Endodermal cell (in vitro differentiated cells): ENCODE results near the gene SNX5. TPM values are rescaled to one million over a fixed set of nuclear protein-coding genes. Genes with fewer than 3 reads are reported as not detected.

Source experiments
- DNase-seq: peaks from one replicate; pipeline ENCODE4 v3.0.0-alpha.2; 2017
- H3K27ac ChIP-seq: 2 replicates; pipeline ENCODE4 v1.5.1; 2013; ENCODE audit warnings: mild to moderate bottlenecking, low read depth, low read length, moderate library complexity
- H3K27me3 ChIP-seq: 2 replicates; pipeline ENCODE4 v1.6.1; 2013; ENCODE audit warnings: mild to moderate bottlenecking, low read length, moderate library complexity; ENCODE audit not compliant: insufficient read depth, control insufficient read depth, poor library complexity, severe bottlenecking
- H3K36me3 ChIP-seq: 2 replicates; pipeline ENCODE4 v1.7.0; 2013; ENCODE audit warnings: mild to moderate bottlenecking, low read length, moderate library complexity; ENCODE audit not compliant: control insufficient read depth, insufficient read depth
- H3K4me1 ChIP-seq: one replicate; pipeline ENCODE4 v1.7.0; 2013; ENCODE audit warnings: low read length; ENCODE audit not compliant: control insufficient read depth, insufficient read depth
- H3K4me3 ChIP-seq: 2 replicates; pipeline ENCODE4 v1.5.1; 2013; ENCODE audit warnings: mild to moderate bottlenecking, low read length, moderate library complexity
- H3K9ac ChIP-seq: 2 replicates; pipeline ENCODE4 v1.6.1; 2013; ENCODE audit warnings: mild to moderate bottlenecking, low read length, moderate library complexity; ENCODE audit not compliant: poor library complexity, severe bottlenecking; ENCODE audit errors: extremely low read depth
- H3K9me3 ChIP-seq: 2 replicates; pipeline ENCODE4 v1.6.1; 2013; ENCODE audit warnings: mild to moderate bottlenecking, low read length, moderate library complexity; ENCODE audit not compliant: control insufficient read depth
- H3K27ac Mint-ChIP-seq: 2 replicates; pipeline ENCODE4 v1.8.0; 2020; ENCODE audit warnings: mixed read lengths
- H3K27me3 Mint-ChIP-seq: 2 replicates; pipeline ENCODE4 v1.8.0; 2021; ENCODE audit warnings: mild to moderate bottlenecking, mixed read lengths; ENCODE audit not compliant: insufficient read depth
- H3K36me3 Mint-ChIP-seq: 2 replicates; pipeline ENCODE4 v1.8.0; 2020; ENCODE audit warnings: low read depth, mixed read lengths
- H3K4me1 Mint-ChIP-seq: 2 replicates; pipeline ENCODE4 v1.8.0; 2020; ENCODE audit warnings: mixed read lengths
- H3K4me3 Mint-ChIP-seq: 2 replicates; pipeline ENCODE4 v1.8.0; 2020; ENCODE audit warnings: mild to moderate bottlenecking, moderate library complexity, mixed read lengths
- H3K9me3 Mint-ChIP-seq: 2 replicates; pipeline ENCODE4 v1.8.0; 2020; ENCODE audit warnings: mild to moderate bottlenecking, mixed read lengths
- WGBS, 2 experiments: methylation state at CpG; one replicate each; pipeline versions ENCODE4 v1.1.5 to v1.1.7; 2013; ENCODE audit warnings: missing lambda C conversion rate in 2 of 2, mixed read lengths in 1 of 2; ENCODE audit not compliant: insufficient coverage in 1 of 2, insufficient read length in 1 of 2; 5-methylcytosine and 5-hydroxymethylcytosine counted together
- total RNA-seq, 2 donors: library from RNA; stranded (reverse); fragmentation: NEBNext Ultra II Directional in 1 of 2; extraction: Animal tissue kit (Norgen Biotek cat#: 25700) in 1 of 2; gene quantifications; 2 replicates in 1 of 2; 3 replicates in 1 of 2; pipeline ENCODE4 v1.2.1, GENCODE V29; 2021
- TF ChIP-seq, protein P1 (sequence below): fragments of 200-600 bp; sonication (generic); conservative IDR thresholded peaks from 2 replicates; pipeline ENCODE4 v1.5.0; 2021; ENCODE audit warnings: antibody characterized with exemption, mild to moderate bottlenecking

SNX5 gene
- total RNA-seq, 2 donors from 2014 or later, result 170 to 171 TPM

DNA sequence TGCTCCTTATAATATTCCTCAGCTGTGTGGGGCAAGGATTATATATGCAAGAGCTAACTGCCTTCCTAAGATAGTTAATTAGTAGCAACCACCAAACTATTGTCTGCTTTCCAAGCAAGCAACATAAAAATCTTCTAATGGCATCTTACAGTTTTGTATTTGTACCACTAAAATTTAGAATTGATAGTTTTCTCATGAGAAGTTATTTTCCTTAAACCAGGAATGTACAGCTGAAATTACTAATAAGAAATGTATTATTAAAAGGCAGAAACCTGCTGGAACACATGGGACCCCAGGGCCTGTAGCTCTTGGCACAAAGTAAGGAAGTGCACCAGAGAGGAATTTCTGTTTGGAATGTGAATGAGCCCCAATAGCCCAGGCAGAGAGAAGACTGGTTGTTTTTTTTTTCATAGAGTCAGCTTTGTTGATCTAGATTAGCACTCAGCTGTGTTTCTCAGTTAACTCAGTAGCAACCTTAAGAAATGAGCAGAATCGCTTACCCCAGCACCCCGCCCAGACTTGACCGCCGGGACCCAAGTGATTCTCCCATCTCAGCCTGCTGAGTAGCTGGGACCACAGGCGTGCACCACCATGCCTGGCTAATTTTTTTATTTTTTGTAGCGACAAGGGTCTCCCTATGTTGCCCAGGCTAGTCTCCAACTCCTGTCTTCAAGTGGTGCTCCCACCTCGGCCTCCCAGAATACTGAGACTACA is 2.9 kb upstream of the SNX5 start:
- Mint-ChIP-seq H3K36me3 (peaks cover 32% of the 10 kb centered on the region), H3K9me3 (no peaks in the 10 kb centered on the region), H3K4me3 (peak overlapping the region; percentile 95), H3K27ac (peak overlapping the region; percentile 92), H3K27me3 (no peaks in the 10 kb centered on the region), H3K4me1 (peaks cover 33% of the 10 kb centered on the region)
- peaks cover 3% of the 10 kb centered on the region for H3K4me1 ChIP-seq
- no peaks in the 10 kb centered on the region for H3K9me3 ChIP-seq
- peak overlapping the region; percentile 99 for H3K9ac ChIP-seq
- TF ChIP-seq, protein P1, sequence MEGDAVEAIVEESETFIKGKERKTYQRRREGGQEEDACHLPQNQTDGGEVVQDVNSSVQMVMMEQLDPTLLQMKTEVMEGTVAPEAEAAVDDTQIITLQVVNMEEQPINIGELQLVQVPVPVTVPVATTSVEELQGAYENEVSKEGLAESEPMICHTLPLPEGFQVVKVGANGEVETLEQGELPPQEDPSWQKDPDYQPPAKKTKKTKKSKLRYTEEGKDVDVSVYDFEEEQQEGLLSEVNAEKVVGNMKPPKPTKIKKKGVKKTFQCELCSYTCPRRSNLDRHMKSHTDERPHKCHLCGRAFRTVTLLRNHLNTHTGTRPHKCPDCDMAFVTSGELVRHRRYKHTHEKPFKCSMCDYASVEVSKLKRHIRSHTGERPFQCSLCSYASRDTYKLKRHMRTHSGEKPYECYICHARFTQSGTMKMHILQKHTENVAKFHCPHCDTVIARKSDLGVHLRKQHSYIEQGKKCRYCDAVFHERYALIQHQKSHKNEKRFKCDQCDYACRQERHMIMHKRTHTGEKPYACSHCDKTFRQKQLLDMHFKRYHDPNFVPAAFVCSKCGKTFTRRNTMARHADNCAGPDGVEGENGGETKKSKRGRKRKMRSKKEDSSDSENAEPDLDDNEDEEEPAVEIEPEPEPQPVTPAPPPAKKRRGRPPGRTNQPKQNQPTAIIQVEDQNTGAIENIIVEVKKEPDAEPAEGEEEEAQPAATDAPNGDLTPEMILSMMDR, result no peak
- H3K36me3 ChIP-seq, result peaks cover 26% of the 10 kb centered on the region
- WGBS, 2 experiments, result 14 to 27% methylated on average over 6 to 7 of the region's 7 CpGs
- DNase-seq, result peak; percentile 59
- peak overlapping the region; percentile 91 for H3K4me3 ChIP-seq
- no peaks in the 10 kb centered on the region for H3K27me3 ChIP-seq
- H3K27ac ChIP-seq, result peak overlapping the region; percentile 3

DNA sequence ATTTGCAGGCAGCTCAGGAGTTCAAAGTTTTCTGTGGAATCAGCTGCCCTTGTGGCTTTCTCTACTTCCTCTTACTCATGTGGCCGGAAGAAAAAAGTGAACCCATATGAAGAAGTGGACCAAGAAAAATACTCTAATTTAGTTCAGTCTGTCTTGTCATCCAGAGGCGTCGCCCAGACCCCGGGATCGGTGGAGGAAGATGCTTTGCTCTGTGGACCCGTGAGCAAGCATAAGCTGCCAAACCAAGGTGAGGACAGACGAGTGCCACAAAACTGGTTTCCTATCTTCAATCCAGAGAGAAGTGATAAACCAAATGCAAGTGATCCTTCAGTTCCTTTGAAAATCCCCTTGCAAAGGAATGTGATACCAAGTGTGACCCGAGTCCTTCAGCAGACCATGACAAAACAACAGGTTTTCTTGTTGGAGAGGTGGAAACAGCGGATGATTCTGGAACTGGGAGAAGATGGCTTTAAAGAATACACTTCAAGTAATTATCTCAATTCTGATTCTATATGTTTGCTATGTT is 1.4 kb upstream of the SNX5 start:
- H3K36me3 Mint-ChIP-seq, result peaks cover 29% of the 10 kb centered on the region
- peaks cover 6% of the 10 kb centered on the region for H3K4me1 ChIP-seq
- H3K9me3 Mint-ChIP-seq, result no peaks in the 10 kb centered on the region
- 2 to 3% methylated on average over 6 to 8 of the region's 9 CpGs for WGBS, 2 experiments
- H3K4me3 Mint-ChIP-seq, result peak overlapping the region; percentile 95
- H3K9me3 ChIP-seq, result no peaks in the 10 kb centered on the region
- DNase-seq, result peak; percentile 65
- no peak overlapping the region for H3K27ac ChIP-seq
- H3K27ac Mint-ChIP-seq, result peak overlapping the region; percentile 99
- H3K27me3 ChIP-seq, result no peaks in the 10 kb centered on the region
- peaks cover 19% of the 10 kb centered on the region for H3K36me3 ChIP-seq
- H3K27me3 Mint-ChIP-seq, result no peaks in the 10 kb centered on the region
- H3K9ac ChIP-seq, result peak overlapping the region; percentile 99
- TF ChIP-seq, protein P1, result no peak
- H3K4me3 ChIP-seq, result peak overlapping the region; percentile 91
- H3K4me1 Mint-ChIP-seq, result peaks cover 36% of the 10 kb centered on the region

DNA sequence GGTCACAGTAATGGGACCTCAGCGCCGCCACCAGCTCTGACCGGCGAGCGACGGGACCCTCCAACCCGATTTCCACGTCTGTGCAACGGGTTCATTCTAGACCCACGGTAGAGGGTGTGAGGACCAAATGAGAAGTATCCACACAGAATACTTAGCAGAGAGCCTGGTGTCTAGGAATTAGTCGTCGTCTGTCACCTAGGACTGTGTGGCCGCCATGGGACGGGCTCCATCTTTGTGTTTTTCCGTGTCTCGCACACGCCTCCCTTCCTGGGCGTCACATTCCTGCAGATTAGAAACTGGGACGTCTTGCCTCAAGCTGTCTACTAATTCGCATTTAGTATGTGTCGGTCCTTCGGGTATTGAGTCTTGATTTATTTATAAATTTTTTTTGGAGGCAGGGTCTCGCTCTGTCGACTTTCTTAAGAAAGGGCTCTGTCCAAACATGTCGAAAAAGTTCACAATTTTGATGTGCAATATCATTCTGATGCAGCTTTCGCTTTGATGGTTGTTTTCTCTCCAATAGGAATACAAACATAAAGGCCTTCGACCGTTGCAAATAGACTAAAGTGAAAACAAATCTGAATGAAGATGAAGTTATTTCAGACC is 787 bp upstream of the SNX5 start:
- Mint-ChIP-seq H3K27ac (peak overlapping the region; percentile 99), H3K4me1 (peaks cover 42% of the 10 kb centered on the region), H3K4me3 (peak overlapping the region; percentile 95), H3K27me3 (no peaks in the 10 kb centered on the region), H3K9me3 (no peaks in the 10 kb centered on the region), H3K36me3 (peaks cover 30% of the 10 kb centered on the region)
- peaks cover 24% of the 10 kb centered on the region for H3K36me3 ChIP-seq
- H3K4me3 ChIP-seq, result peak overlapping the region; percentile 91
- H3K4me1 ChIP-seq, result peaks cover 12% of the 10 kb centered on the region
- WGBS, 2 experiments, result 0% methylated on average over 17 to 28 of the region's 28 CpGs
- H3K27ac ChIP-seq, result peak overlapping the region; percentile 99
- H3K9me3 ChIP-seq, result no peaks in the 10 kb centered on the region
- peak overlapping the region; percentile 99 for H3K9ac ChIP-seq
- DNase-seq, result peak; percentile 82
- TF ChIP-seq, protein P1, result no peak
- no peaks in the 10 kb centered on the region for H3K27me3 ChIP-seq
